ENCODE measurements around the gene CRIP3.

Gene CRIP3

DNA sequence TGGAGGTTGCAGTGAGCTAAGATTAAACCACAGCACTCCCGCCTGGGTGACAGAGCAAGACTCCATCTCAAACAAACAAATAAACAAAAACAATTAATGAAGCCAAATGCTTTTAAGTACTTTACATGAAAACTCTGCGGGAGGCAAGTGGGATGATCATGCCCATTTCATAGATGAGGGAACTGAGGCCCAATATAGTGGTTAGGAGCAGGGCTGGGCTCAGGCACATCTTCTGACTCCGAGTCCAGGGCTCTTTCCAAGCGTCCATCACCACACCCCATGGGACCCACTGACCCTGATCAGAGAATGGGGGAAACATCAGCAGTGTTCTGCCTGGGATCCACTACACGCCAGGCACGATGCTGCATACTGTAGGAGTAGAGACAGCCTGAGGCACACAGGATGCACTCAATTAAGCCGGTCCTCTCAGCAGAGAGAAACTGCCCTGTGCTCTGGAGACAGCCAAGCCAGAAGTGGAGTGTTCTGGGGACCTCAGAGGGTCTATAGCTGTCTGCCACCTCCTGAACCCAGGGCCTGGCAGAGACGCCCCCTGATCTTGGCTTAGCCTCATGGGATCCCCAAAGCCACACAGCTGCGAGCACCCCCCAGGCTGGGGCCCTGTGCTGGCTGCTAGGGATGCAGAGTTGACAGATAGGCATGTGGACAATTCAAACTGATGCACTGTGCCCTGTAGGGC is 51.8 kb downstream of the CRIP3 start:
- no peak for DNase-seq (ENCODE audit: low spot score)

Small RNA genes within 50 kb of the gene (small RNA-seq; reads per million reads assigned to genes)
- 0 reads per million in 2 experiments for gene RPL12P47
